RWPE2 (cell line): ENCODE measurements around the gene PTPRM.

Experiments used
- ATAC-seq: fragments of 200-7000 bp; cut with Tn5 transposase; 3 replicates; pipeline ENCODE4 v1.9.1; 2021; ENCODE audit warnings: low read depth
- DNase-seq: peaks from one replicate; pipeline ENCODE4 v3.0.0-alpha.2; 2020; ENCODE audit warnings: low spot score
- H3K27ac ChIP-seq: fragments of 450-650 bp; 2 replicates; pipeline ENCODE4 v1.5.1; 2017; ENCODE audit warnings: mild to moderate bottlenecking; ENCODE audit not compliant: poor library complexity, severe bottlenecking
- H3K27me3 ChIP-seq: fragments of 250-450 bp; sonication (Bioruptor Pico); 2 replicates; pipeline ENCODE4 v1.5.1; 2021; ENCODE audit warnings: mild to moderate bottlenecking, moderate library complexity; ENCODE audit not compliant: insufficient read depth, poor library complexity, severe bottlenecking
- H3K36me3 ChIP-seq: fragments of 250-450 bp; sonication (Bioruptor Pico); 2 replicates; pipeline ENCODE4 v1.5.1; 2020; ENCODE audit warnings: low read depth, mild to moderate bottlenecking, moderate library complexity
- H3K4me1 ChIP-seq: fragments of 250-450 bp; sonication (Bioruptor Pico); 2 replicates; pipeline ENCODE4 v1.5.1; 2021; ENCODE audit warnings: mild to moderate bottlenecking, moderate library complexity; ENCODE audit not compliant: insufficient read depth, poor library complexity, severe bottlenecking
- H3K4me3 ChIP-seq: fragments of 250-450 bp; sonication (Bioruptor Pico); 2 replicates; pipeline ENCODE4 v1.5.1; 2021; ENCODE audit warnings: mild to moderate bottlenecking, moderate library complexity; ENCODE audit not compliant: severe bottlenecking
- H3K9me3 ChIP-seq: fragments of 250-450 bp; sonication (Bioruptor Pico); 2 replicates; pipeline ENCODE4 v1.5.1; 2021; ENCODE audit warnings: mild to moderate bottlenecking, moderate library complexity; ENCODE audit not compliant: severe bottlenecking
- TF ChIP-seq, protein P1 (sequence below): fragments of 450-650 bp; IDR thresholded peaks from one replicate; pipeline ENCODE4 v1.5.1; 2017; ENCODE audit warnings: mild to moderate bottlenecking, moderate library complexity; ENCODE audit not compliant: poor library complexity, severe bottlenecking

PTPRM gene

DNA sequence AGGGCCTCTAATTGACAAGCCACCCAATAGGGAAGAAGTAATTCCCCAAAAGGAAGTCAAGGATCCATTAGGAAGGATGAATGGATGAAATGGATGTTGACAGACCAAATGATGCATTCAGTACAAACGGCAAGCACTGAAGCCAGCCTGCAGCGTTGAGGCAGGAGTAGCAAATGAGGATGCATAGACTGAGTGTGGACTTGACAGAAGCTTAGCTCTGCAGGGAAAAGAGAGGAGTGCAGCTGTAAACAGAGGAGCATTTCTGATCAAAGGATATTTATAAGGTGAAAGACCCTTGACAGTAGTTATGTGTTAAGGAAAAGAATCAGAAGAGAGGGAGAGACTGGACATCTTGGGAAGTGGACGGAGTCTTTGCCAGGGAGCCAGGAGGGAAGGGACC is 788.9 kb downstream of the PTPRM start:
- no peaks in the 10 kb centered on the region for H3K27me3 ChIP-seq
- DNase-seq, result no peak
- ATAC-seq, result no peak
- TF ChIP-seq, protein P1, sequence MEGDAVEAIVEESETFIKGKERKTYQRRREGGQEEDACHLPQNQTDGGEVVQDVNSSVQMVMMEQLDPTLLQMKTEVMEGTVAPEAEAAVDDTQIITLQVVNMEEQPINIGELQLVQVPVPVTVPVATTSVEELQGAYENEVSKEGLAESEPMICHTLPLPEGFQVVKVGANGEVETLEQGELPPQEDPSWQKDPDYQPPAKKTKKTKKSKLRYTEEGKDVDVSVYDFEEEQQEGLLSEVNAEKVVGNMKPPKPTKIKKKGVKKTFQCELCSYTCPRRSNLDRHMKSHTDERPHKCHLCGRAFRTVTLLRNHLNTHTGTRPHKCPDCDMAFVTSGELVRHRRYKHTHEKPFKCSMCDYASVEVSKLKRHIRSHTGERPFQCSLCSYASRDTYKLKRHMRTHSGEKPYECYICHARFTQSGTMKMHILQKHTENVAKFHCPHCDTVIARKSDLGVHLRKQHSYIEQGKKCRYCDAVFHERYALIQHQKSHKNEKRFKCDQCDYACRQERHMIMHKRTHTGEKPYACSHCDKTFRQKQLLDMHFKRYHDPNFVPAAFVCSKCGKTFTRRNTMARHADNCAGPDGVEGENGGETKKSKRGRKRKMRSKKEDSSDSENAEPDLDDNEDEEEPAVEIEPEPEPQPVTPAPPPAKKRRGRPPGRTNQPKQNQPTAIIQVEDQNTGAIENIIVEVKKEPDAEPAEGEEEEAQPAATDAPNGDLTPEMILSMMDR, result no peak
- H3K4me1 ChIP-seq, result no peaks in the 10 kb centered on the region
- H3K4me3 ChIP-seq, result no peak overlapping the region
- H3K36me3 ChIP-seq, result no peaks in the 10 kb centered on the region
- H3K9me3 ChIP-seq, result no peaks in the 10 kb centered on the region
- H3K27ac ChIP-seq, result no peak overlapping the region

DNA sequence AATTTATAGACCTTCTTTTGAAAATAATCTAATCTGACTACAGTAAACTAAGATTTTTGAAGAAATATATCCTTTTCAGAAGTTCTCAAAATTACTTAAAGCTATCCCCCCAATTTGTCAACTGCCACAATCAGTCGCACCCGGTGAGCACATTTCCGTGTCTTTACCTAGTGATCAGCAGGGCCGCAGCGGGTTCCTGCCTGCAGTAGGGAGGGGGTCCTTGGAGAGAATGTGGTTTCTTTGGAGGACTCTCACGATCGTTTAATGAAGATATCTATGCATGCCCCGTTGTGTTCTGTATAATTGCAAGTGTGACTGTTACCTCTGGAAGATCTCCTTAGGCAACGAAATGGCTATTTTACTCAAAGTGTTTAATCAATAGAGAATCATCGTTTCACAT is 790.2 kb downstream of the PTPRM start:
- TF ChIP-seq, protein P1, result no peak
- no peak for ATAC-seq
- H3K4me1 ChIP-seq, result no peaks in the 10 kb centered on the region
- no peak overlapping the region for H3K4me3 ChIP-seq
- no peaks in the 10 kb centered on the region for H3K9me3 ChIP-seq
- H3K27me3 ChIP-seq, result no peaks in the 10 kb centered on the region
- DNase-seq, result no peak
- no peaks in the 10 kb centered on the region for H3K36me3 ChIP-seq
- no peak overlapping the region for H3K27ac ChIP-seq

DNA sequence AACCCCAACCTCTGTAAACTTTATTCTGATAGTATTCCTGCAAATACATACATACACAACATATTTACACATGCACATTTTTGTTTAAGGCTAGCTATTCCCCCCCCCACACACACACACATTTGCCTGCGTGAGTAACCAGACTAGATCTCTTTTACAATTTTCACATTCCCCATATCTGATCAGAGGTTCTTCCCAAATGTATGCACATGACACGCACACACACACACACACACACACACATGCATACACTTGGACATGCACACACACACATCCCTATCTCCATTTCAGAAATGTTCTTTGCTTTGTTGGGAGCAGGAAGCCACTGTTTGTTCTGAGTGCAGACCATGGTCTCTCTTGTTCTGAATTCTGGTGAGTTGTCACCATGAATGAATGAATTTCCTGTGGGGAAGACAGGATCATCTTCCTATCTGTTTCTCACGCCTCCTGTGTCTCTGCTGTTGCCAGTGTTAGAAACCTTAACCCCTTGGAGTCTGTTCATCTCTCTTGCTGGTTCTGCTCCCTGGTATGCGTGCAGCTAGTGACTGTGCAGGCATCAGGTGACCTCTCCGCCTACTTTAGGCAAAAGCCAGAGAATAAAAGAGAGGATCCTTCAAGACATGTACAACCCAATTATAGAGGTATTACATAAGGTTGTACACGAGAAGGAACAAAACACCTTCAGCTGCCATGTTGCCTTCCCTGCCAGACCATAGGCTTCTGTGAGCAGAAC is 791.1 kb downstream of the PTPRM start:
- Histone ChIP-seq H3K27ac (no peak overlapping the region), H3K27me3 (no peaks in the 10 kb centered on the region), H3K36me3 (no peaks in the 10 kb centered on the region), H3K4me3 (no peak overlapping the region), H3K4me1 (no peaks in the 10 kb centered on the region), H3K9me3 (no peaks in the 10 kb centered on the region)
- TF ChIP-seq, protein P1, result no peak
- no peak for DNase-seq
- no peak for ATAC-seq

DNA sequence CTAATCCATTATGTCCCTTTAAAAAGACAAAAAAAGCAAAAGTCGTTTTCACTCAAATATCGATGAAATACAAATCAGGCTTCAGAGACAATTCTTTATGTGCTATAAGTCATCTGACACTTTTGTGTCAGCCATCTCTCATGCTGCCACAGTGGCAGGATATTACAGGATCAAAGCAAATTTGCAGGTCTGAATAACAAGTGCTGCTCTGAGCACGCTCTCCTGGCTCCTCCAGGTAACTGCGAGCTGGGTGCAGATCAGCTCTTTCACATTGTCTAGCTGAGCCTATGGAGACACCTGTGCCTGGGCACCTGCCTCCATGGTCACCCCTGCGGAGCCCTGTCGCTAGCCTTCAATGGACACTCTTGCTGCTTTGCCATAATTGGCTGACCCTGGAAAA is 792.0 kb downstream of the PTPRM start:
- Histone ChIP-seq H3K4me3 (no peak overlapping the region), H3K9me3 (no peaks in the 10 kb centered on the region), H3K4me1 (no peaks in the 10 kb centered on the region), H3K27ac (no peak overlapping the region), H3K36me3 (no peaks in the 10 kb centered on the region), H3K27me3 (no peaks in the 10 kb centered on the region)
- no peak for ATAC-seq
- DNase-seq, result no peak
- TF ChIP-seq, protein P1, result no peak

DNA sequence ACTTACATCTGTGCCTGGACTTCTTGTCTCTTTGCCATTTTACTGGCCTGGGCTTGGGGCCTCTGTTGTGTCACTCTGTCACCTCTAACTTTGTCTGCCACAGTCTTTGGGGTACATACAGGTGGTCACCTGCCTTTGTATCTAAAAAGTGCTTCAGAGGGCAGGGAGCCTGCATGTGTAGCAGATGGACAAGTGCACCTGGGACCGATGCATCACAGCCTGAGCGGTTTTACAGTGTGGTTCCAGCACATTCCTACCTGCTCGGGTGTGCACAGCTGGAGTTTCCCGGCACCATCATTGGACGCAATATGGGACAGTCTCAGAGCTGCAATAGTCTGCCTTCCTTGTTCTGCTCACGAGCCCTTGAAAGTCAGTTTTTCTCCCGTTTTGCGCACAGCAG is 792.4 kb downstream of the PTPRM start:
- TF ChIP-seq, protein P1, result no peak

More for the DNA sequence above, 792.4 kb downstream of the PTPRM start:
- Histone ChIP-seq H3K4me1 (no peaks in the 10 kb centered on the region), H3K27me3 (no peaks in the 10 kb centered on the region), H3K27ac (no peak overlapping the region), H3K4me3 (no peak overlapping the region), H3K9me3 (no peaks in the 10 kb centered on the region), H3K36me3 (no peaks in the 10 kb centered on the region)
- DNase-seq, result no peak
- ATAC-seq, result no peak
